Glomerular visceral epithelial cell (primary cell): ENCODE measurements around the gene OXER1.

Experiments used
- DNase-seq: peaks from one replicate; pipeline ENCODE4 v3.0.0-alpha.2; 2016; ENCODE audit errors: extremely low spot score

OXER1 gene

GRCh38 chr2:42769583-42770287 is 5.8 kb upstream of the OXER1 start:
- DNase-seq: no peak

GRCh38 chr2:42768706-42769256 is 4.8 kb upstream of the OXER1 start:
- no peak for DNase-seq

GRCh38 chr2:42767899-42768705 is 4.2 kb upstream of the OXER1 start:
- no peak for DNase-seq

- no peak for DNase-seq
Observed at GRCh38 chr2:42767080-42767898, 3.4 kb upstream of the OXER1 start.

- DNase-seq: no peak
Observed at GRCh38 chr2:42765686-42766085, 1.8 kb upstream of the OXER1 start.

GRCh38 chr2:42764901-42765300 is 966 bp upstream of the OXER1 start:
- DNase-seq: no peak

- no peak for DNase-seq
Observed at GRCh38 chr2:42762823-42763804, 821 bp downstream of the OXER1 start.

- DNase-seq: no peak
Observed at GRCh38 chr2:42762155-42762554, 1.8 kb downstream of the OXER1 start.

GRCh38 chr2:42761554-42761953 is 2.4 kb downstream of the OXER1 start:
- DNase-seq: no peak

GRCh38 chr2:42758751-42759150 is 5.2 kb downstream of the OXER1 start:
- no peak for DNase-seq

GRCh38 chr2:42757981-42758740 is 5.8 kb downstream of the OXER1 start:
- DNase-seq: no peak

GRCh38 chr2:42756966-42757513 is 6.9 kb downstream of the OXER1 start:
- DNase-seq: no peak

- DNase-seq: no peak
Observed at GRCh38 chr2:42756150-42756775, 7.7 kb downstream of the OXER1 start.

GRCh38 chr2:42755191-42755880 is 8.6 kb downstream of the OXER1 start:
- DNase-seq: no peak

GRCh38 chr2:42754776-42755140 is 9.2 kb downstream of the OXER1 start:
- no peak for DNase-seq

GRCh38 chr2:42754021-42754775 is 9.7 kb downstream of the OXER1 start:
- DNase-seq: no peak

- DNase-seq: no peak
Observed at GRCh38 chr2:42752816-42753813, 10.8 kb downstream of the OXER1 start.
